LNCAP (cell line): ENCODE data around the gene TSTD2.

Experiments used
- TF ChIP-seq, protein P1 (sequence below): fragments of 450-650 bp; IDR thresholded peaks from 2 replicates; pipeline ENCODE4 v1.5.1; 2017; ENCODE audit warnings: mild to moderate bottlenecking

Gene TSTD2

GRCh38 chr9:97573482-97574073 lies 59.6 kb downstream of the TSTD2 start:
- TF ChIP-seq, protein P1, sequence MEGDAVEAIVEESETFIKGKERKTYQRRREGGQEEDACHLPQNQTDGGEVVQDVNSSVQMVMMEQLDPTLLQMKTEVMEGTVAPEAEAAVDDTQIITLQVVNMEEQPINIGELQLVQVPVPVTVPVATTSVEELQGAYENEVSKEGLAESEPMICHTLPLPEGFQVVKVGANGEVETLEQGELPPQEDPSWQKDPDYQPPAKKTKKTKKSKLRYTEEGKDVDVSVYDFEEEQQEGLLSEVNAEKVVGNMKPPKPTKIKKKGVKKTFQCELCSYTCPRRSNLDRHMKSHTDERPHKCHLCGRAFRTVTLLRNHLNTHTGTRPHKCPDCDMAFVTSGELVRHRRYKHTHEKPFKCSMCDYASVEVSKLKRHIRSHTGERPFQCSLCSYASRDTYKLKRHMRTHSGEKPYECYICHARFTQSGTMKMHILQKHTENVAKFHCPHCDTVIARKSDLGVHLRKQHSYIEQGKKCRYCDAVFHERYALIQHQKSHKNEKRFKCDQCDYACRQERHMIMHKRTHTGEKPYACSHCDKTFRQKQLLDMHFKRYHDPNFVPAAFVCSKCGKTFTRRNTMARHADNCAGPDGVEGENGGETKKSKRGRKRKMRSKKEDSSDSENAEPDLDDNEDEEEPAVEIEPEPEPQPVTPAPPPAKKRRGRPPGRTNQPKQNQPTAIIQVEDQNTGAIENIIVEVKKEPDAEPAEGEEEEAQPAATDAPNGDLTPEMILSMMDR, result no peak

DNA sequence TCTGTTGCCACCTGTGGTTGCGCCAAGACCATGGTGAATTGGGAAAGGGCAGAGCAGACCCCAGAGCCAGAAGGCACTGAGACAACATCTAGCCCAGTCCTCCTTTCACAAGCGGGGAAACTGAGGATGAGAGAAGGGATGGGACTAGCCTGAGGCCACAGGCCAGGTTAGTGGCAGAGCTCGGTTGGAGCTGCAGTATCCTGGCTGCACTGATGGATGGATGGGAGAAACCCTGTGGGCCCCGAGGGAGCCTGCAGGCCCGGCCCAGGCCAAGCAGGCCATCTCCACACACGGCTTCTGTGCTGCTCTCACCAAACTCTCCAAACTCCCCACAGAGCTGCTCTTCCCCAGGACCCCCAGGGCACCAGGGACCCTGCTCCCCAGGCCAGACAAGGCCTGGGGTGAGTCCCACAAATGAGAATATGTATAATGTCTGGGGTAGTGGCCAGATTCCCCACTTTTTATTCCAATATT lies 60.2 kb downstream of the TSTD2 start:
- TF ChIP-seq, protein P1, result no peak

DNA sequence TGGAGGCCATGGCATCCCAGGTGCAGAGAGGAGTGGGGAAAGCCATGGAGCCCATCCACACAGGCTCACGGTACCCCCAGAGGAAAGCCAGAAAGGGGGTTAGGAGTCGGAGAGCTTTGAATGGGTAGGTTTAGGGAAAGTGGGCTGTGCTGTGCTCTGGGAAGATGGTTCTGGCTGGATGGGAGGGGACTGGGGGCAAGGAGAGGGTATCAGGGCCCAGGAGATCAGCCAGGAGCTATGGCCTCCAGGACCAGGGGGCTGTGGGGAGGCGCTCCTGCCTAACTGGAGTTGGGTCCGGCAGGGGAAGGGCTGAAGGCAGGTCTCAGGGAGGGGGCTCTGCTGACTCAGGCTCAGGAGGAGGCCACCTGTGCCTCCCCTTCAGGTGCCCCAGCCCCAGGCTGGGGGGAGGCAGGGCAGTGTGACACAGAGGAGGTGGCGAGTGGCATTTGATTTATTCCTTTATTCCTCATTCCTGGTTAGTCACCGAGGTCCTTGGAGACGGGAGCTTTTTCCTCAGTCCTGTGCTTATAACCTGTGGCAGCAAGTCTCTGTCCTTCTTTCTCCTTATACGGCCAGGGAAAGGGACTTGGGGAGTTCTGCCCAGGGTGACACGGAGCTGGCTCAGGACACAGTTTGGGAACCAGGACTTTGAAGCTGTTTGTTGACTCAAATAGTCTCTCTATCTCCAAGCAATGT lies 60.8 kb downstream of the TSTD2 start:
- TF ChIP-seq, protein P1, result no peak

DNA sequence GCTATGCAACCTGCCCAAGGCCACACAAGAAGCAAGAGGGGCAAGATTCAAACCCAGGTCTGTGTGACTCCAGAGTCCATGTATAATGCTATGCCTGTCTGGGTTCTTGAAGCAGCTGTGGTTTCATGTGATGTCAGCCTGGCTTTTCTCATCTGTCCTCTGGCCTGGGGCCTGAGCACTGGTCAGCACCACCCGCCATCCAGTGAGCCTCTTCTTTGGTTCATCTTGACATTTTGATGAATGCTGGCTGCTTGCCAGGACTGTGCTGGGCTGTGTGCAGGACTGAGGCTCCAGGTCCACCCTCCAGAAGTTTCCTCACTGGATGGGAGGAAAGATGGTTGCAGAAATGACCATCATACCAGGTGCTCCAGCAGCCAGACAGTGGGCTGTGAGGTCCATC lies 61.5 kb downstream of the TSTD2 start:
- TF ChIP-seq, protein P1, result no peak

GRCh38 chr9:97570899-97571298 lies 62.3 kb downstream of the TSTD2 start:
- TF ChIP-seq, protein P1, result no peak

DNA sequence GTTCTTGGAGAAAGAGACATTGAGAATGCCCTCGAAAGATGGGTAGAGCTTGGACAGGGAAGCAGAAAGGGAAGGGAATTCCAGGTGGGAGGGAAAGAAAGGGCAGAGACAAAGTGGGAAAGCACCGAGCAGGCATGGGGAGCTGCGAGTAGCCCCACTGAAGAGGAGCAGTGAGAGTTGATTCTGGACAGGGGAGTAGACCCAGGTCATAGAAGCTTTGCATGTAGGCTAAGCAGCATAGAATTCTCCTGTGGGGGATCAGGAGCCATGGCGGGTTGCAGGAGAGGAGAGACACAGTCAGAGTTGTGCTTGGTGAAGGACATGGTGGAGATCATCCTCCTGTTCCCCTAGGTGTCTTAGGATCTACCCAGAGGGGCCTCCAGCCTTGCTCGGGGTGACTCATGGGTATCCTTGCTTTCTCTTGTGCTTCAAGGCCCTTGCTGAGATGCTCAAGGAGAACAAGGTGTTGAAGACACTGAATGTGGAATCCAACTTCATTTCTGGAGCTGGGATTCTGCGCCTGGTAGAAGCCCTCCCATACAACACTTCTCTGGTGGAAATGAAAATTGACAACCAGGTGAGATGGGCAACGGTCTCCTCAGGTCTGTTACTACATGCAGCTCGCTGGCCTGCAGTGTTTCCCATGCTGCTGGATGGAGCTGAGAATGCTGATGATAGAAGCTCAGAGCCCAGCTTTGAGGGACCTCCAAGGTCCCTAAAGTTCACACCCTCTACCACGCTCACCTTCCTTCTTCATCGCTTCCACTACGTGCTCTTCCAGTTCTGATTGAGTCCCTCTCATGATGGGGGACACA lies 64.5 kb downstream of the TSTD2 start:
- TF ChIP-seq, protein P1, result no peak

GRCh38 chr9:97567894-97568202 lies 65.3 kb downstream of the TSTD2 start:
- TF ChIP-seq, protein P1, result no peak
